Duodenal mucosa (tissue), 2 donors: ENCODE results near the gene GALNT18.

Experiments used
- H3K27ac ChIP-seq: one replicate; pipeline ENCODE4 v1.7.0; 2013; ENCODE audit warnings: low read depth, low read length
- H3K27me3 ChIP-seq, 2 donors: one replicate each; pipeline ENCODE4 v1.7.0; 2013; ENCODE audit warnings: low read length in 2 of 2, control low read depth in 1 of 2; ENCODE audit not compliant: insufficient read depth in 2 of 2, control insufficient read depth in 1 of 2
- H3K36me3 ChIP-seq, 2 donors: one replicate each; pipeline ENCODE4 v1.7.0; 2013; ENCODE audit warnings: low read length in 2 of 2, control low read depth in 1 of 2; ENCODE audit not compliant: insufficient read depth in 2 of 2, control insufficient read depth in 1 of 2
- H3K4me1 ChIP-seq, 2 donors: one replicate each; pipeline ENCODE4 v1.7.0; 2013; ENCODE audit warnings: low read length in 2 of 2, control low read depth in 1 of 2; ENCODE audit not compliant: insufficient read depth in 2 of 2, control insufficient read depth in 1 of 2
- H3K4me3 ChIP-seq, 2 donors: one replicate each; pipeline ENCODE4 v1.7.0; 2013; ENCODE audit warnings: low read length in 2 of 2, low read depth in 1 of 2
- H3K9ac ChIP-seq, 2 donors: one replicate each; pipeline ENCODE4 v1.7.0; 2013; ENCODE audit warnings: low read length in 2 of 2, low read depth in 1 of 2
- H3K9me3 ChIP-seq, 2 donors: one replicate each; pipeline ENCODE4 v1.7.0; 2013; ENCODE audit warnings: low read length in 2 of 2, control low read depth in 1 of 2; ENCODE audit not compliant: control insufficient read depth in 1 of 2

GALNT18 gene

GRCh38 chr11:11581481-11581880, 40.3 kb downstream of the GALNT18 start:
- H3K36me3 ChIP-seq: no peaks in the 10 kb centered on the region
- no peak overlapping the region for H3K4me3 ChIP-seq
- H3K9me3 ChIP-seq: no peaks in the 10 kb centered on the region
- H3K27me3 ChIP-seq: peaks cover 0 to 5% of the 10 kb centered on the region in 2 donors
- no peak overlapping the region for H3K27ac ChIP-seq
- no peak overlapping the region for H3K9ac ChIP-seq
- no peaks in the 10 kb centered on the region for H3K4me1 ChIP-seq

GRCh38 chr11:11580841-11581411, 40.9 kb downstream of the GALNT18 start:
- no peak overlapping the region for H3K27ac ChIP-seq
- H3K4me1 ChIP-seq: no peaks in the 10 kb centered on the region
- H3K9ac ChIP-seq: no peak overlapping the region

DNA sequence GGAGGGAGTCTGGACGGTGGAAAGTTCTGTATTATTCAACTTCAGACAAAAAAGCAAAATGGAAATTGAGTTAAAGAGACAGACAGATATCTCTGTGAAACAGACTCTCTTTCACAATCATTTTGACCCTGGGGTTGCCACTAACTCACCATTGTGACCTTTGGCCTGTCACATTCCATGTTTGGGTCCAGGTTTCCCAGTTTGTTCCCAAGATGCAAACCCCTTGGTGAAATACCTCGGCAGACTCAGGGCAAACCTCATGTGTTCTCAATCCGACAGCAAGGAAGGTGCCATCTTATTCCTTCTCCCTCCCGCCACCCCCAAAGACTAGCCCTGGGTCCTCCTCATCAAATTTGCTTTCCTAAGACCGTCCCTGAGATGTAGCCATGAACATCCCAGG, 41.8 kb downstream of the GALNT18 start:
- Histone ChIP-seq H3K9me3 (no peaks in the 10 kb centered on the region), H3K4me1 (no peaks in the 10 kb centered on the region), H3K9ac (no peak overlapping the region), H3K36me3 (no peaks in the 10 kb centered on the region), H3K4me3 (no peak overlapping the region), H3K27ac (no peak overlapping the region), H3K27me3 (peaks cover 0 to 5% of the 10 kb centered on the region in 2 donors)

More at GRCh38 chr11:11580841-11581411, 40.9 kb downstream of the GALNT18 start:
- Histone ChIP-seq H3K27me3 (peaks cover 0 to 5% of the 10 kb centered on the region in 2 donors), H3K36me3 (no peaks in the 10 kb centered on the region), H3K4me3 (no peak overlapping the region), H3K9me3 (no peaks in the 10 kb centered on the region)

DNA sequence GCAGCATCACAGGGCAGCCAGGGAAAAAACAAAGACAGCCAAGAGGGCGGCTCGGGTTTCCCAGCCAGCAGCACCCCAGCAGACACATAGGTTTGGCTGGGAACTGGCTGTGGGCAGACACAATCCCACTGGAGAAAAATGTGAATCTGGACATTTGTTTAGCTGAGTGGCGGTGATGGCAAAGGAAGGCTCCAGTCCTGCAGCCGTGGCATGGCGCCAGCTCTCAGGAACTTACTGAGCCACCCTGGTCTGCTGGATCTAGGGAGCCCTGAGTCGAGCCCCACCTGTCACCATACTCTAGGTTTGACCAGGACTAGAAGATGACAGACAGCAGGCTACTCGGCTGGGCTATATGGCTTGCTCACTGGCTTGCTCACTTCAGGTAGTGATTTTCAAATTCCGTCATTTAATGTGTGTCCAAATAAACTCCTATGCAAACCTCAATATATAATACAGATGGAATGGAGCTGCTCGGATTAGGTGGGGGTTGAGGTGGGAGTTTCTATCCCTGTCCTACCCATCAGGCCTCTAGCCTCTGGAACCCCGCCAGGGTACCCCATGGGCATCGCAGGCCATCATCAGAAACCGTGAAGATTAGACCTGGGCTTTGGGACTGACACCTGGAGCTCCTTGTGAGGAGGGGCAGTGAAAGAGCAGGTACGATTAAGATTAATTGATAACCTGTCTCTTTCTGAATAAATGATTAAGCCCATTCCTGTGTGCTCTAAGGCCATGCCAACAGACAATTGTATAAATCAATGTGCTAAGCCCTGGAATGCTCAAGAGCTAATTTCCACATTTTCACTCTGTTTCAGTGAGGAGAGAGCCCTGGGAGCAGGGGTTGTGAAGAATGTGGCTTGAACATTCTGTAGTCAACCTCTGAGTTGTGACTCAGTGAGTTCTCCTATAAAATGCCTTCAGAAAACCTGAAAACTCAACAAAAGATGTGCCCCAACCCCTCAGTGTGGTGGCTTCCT, 42.5 kb downstream of the GALNT18 start:
- Histone ChIP-seq H3K27ac (no peak overlapping the region), H3K36me3 (no peaks in the 10 kb centered on the region), H3K9me3 (no peaks in the 10 kb centered on the region), H3K9ac (no peak overlapping the region), H3K4me3 (no peak overlapping the region), H3K27me3 (peaks cover 0 to 5% of the 10 kb centered on the region in 2 donors), H3K4me1 (no peaks in the 10 kb centered on the region)

DNA sequence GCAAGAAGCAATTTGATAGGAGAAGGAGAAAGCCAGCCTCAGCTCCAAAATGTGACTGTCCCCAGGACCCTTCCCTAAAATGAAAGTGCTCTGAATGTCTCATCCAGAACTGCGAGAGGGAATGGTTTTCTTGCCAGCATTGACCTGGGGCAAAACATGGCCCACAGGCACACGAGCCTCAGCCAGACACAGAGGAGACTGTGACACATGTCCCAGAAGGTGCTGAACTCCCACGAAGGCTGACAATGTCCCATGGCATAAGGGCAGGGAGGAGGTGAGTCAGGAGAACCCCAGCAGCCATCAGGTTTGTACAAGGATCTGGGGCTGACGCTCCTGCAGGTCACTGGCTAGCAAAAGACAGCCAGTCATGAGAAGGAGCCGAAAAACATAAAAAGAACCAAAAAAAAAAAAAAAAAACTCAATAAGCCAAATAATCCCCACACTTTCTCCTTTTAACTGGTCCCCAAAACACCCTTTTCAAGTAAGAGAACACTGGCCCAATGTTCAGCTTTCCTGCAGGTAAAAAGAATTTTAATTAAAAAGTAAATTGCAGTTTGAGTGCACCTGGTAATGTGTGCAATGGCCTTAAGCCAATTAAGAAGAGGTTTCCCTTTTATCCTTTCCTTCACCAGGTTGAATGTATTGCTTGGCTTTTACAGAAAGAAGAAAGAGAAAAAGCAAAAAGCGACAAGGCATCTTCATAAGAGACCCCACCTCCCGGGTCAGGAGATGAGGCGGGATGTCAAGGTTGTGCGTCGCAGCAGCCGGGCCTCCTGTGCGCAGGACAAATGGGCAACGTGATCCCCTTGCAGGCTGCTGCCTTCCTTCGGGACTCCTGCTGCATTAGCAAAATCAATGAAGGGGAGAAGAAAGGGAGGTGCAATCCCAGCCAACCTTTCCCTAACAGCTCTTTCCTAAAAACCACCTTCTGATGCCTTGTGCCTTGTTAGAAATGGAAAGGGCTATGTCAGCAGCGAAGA, 43.6 kb downstream of the GALNT18 start:
- Histone ChIP-seq H3K9ac (no peak overlapping the region), H3K9me3 (no peaks in the 10 kb centered on the region), H3K4me1 (no peaks in the 10 kb centered on the region), H3K4me3 (no peak overlapping the region), H3K27ac (no peak overlapping the region), H3K27me3 (peaks cover 0 to 5% of the 10 kb centered on the region in 2 donors), H3K36me3 (no peaks in the 10 kb centered on the region)

DNA sequence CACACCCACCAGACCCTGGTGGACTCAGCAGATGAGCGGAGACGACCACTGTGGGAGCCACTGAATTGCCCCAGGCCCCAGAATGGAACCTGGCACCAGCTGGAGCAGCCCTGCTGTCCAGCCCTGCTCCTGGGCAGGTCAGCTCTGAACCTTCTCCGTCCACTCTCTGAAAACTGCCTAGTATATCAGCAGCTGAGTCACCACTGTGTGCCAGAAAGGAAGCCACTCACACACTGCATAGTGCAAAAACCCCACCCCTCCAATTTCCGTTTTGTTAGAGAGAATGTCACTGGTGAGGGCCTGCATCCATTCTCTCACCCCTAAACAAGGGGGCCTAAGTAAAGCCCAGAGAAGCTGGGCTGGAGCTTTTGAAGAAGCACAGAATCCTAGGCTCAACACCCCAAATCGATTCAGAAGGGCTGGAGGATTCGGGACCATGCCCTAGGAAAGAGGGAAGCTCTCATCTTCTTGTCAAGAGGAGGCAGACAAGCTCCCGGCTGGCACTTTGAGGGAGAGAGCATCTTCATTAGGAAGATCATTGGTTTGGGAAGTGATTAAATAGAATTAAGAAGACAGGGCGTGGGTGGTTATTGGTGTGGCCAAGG, 44.5 kb downstream of the GALNT18 start:
- no peaks in the 10 kb centered on the region for H3K4me1 ChIP-seq
- no peaks in the 10 kb centered on the region for H3K27me3 ChIP-seq
- no peak overlapping the region for H3K9ac ChIP-seq
- H3K9me3 ChIP-seq: no peaks in the 10 kb centered on the region
- no peak overlapping the region for H3K4me3 ChIP-seq
- no peaks in the 10 kb centered on the region for H3K36me3 ChIP-seq
- H3K27ac ChIP-seq: no peak overlapping the region

DNA sequence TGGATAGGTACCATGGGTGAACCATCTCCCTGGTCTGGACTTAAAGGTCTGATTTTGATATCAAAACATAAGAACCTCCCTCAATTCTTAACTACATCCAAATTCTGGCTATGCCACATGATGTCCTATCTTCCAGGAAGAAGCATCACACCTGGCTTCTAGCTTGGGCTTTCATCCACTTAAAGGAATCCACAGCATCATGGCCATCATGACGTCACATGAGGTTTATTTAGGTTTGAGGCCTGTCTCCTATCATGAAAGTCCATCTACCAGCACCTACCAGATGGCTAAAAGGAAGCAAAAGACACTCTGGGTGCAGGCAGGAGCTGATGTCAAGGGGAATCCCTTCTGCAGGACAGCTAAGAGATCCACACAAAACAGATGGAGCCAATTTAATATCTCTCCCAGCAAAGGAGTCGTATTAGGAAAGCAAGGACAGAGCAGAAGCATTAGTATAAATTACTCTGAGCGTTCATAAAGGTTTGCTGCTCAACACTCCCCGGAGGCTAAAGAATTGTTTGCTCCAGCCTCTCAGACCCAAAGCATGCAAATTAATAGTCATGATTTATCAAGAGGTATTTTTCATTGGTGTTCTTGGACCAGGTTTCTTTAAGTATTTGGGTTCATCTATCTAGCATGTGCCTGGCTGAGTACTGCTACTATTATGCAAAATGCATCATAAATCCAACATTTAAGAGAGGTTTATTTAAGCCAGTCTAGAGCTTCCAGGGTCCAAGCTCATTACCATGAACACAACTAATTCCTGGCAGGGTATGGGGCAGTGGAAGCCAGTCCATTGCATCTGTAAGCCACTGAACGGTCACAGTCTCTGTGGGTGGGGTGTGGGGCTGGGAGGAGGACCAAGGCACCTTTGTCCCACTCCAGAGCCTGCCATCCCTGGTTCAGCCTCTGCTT, 47.2 kb downstream of the GALNT18 start:
- H3K9me3 ChIP-seq: no peaks in the 10 kb centered on the region
- no peak overlapping the region for H3K9ac ChIP-seq
- H3K4me1 ChIP-seq: peaks cover 0 to 4% of the 10 kb centered on the region in 2 donors
- H3K36me3 ChIP-seq: no peaks in the 10 kb centered on the region
- H3K27me3 ChIP-seq: no peaks in the 10 kb centered on the region
- H3K27ac ChIP-seq: no peak overlapping the region
- H3K4me3 ChIP-seq: no peak overlapping the region

DNA sequence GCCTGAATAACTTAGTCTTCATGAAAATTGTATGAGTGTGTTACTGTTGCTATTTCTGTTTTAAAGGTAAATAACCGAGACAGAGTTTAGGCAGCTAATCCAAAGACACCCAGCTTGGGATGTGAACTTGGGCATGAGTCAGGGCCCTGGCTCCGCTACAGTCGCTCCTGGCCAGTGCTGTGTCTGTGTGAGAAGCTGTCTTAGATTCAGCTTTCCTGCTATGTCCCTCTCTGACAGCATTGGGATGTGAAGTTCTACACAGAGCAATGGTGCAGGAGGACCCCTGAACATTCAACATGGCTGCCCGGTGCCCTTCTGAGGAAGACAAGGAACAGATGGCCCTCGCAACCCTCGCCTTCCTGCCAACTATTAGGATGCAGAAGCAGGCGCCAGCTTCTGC, 49.4 kb downstream of the GALNT18 start:
- Histone ChIP-seq H3K27me3 (no peaks in the 10 kb centered on the region), H3K36me3 (no peaks in the 10 kb centered on the region), H3K27ac (no peak overlapping the region), H3K4me3 (no peak overlapping the region), H3K9me3 (no peaks in the 10 kb centered on the region), H3K9ac (no peak overlapping the region), H3K4me1 (peaks cover 0 to 6% of the 10 kb centered on the region in 2 donors)

DNA sequence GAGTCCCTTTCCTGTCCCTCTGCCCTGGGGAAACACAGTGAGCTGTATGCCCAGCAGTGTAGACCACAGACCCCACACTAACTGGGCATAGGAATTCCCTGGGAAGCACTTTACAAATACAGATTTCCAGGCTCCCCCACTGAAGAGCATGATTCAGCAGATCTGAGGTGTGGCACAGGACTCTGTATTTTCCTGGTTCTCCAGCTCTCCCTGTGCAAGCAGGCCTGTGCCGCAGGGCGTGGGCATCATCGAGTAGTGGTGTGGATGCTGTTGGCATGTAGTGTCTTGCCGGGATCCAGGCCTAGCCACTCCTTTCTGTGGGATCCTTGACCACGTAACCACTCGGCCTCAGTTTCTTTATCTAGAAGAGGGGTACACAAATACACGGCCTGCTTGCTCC, 49.9 kb downstream of the GALNT18 start:
- Histone ChIP-seq H3K27ac (no peak overlapping the region), H3K36me3 (no peaks in the 10 kb centered on the region), H3K27me3 (no peaks in the 10 kb centered on the region), H3K9ac (no peak overlapping the region), H3K9me3 (no peaks in the 10 kb centered on the region), H3K4me3 (no peak overlapping the region), H3K4me1 (peaks cover 0 to 6% of the 10 kb centered on the region in 2 donors)
